Lower lobe of right lung (tissue), 2 donors: ENCODE data around the gene HECTD1. TPM values are rescaled to one million over a fixed set of nuclear protein-coding genes. Genes with fewer than 3 reads are reported as not detected.

Source experiments
- ATAC-seq, 2 donors: fragments of 200-7000 bp; cut with Tn5 transposase; one replicate each; pipeline ENCODE4 v1.9.1; 2020 to 2022; ENCODE audit warnings: mild to moderate bottlenecking in 2 of 2, moderate library complexity in 2 of 2
- DNase-seq: peaks from one replicate; pipeline ENCODE4 v3.0.0-alpha.2; 2020
- H3K27ac ChIP-seq: fragments of 200-600 bp; one replicate; pipeline ENCODE4 v1.8.0; 2022
- H3K27me3 ChIP-seq: fragments of 200-600 bp; one replicate; pipeline ENCODE4 v1.8.0; 2022; ENCODE audit warnings: low read depth
- H3K36me3 ChIP-seq: fragments of 200-600 bp; one replicate; pipeline ENCODE4 v1.8.0; 2022; ENCODE audit warnings: mild to moderate bottlenecking
- H3K4me1 ChIP-seq: fragments of 200-600 bp; one replicate; pipeline ENCODE4 v1.8.0; 2022
- H3K4me3 ChIP-seq: fragments of 200-600 bp; one replicate; pipeline ENCODE4 v1.8.0; 2022; ENCODE audit warnings: mild to moderate bottlenecking
- H3K9me3 ChIP-seq: fragments of 200-600 bp; one replicate; pipeline ENCODE4 v1.8.0; 2022
- intact Hi-C: fragments of 100-400 bp; cut with DNase I; formaldehyde crosslinking; loops from one replicate; pipeline ENCODE4 v1.11.0; 2022
- total RNA-seq: library from RNA; stranded (reverse); fragmentation: NEBNext Ultra II Directional; extraction: Animal tissue kit (Norgen Biotek cat#: 25700); gene quantifications from one replicate; pipeline ENCODE4 v1.2.1, GENCODE V29; 2021
- TF ChIP-seq, protein P1 (sequence below): fragments of 200-600 bp; IDR thresholded peaks from one replicate; pipeline ENCODE4 v1.8.0; 2022; ENCODE audit warnings: antibody characterized with exemption, mild to moderate bottlenecking
- donor health status: DM: no; HTN: yes; CAD: no; lungs with severe emphysema.

Gene HECTD1
- total RNA-seq, 1 donor from 2014 or later = 166 TPM

- no peaks in the 10 kb centered on the region for H3K9me3 ChIP-seq
- intact Hi-C loops = no loop called here
- H3K27ac ChIP-seq = no peak overlapping the region
- H3K36me3 ChIP-seq = no peaks in the 10 kb centered on the region
- no peak overlapping the region for H3K4me3 ChIP-seq
- TF ChIP-seq, protein P1, sequence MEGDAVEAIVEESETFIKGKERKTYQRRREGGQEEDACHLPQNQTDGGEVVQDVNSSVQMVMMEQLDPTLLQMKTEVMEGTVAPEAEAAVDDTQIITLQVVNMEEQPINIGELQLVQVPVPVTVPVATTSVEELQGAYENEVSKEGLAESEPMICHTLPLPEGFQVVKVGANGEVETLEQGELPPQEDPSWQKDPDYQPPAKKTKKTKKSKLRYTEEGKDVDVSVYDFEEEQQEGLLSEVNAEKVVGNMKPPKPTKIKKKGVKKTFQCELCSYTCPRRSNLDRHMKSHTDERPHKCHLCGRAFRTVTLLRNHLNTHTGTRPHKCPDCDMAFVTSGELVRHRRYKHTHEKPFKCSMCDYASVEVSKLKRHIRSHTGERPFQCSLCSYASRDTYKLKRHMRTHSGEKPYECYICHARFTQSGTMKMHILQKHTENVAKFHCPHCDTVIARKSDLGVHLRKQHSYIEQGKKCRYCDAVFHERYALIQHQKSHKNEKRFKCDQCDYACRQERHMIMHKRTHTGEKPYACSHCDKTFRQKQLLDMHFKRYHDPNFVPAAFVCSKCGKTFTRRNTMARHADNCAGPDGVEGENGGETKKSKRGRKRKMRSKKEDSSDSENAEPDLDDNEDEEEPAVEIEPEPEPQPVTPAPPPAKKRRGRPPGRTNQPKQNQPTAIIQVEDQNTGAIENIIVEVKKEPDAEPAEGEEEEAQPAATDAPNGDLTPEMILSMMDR = no peak
- DNase-seq (no peak), ATAC-seq (no peak)
- no peaks in the 10 kb centered on the region for H3K27me3 ChIP-seq
- H3K4me1 ChIP-seq = no peaks in the 10 kb centered on the region
Observed at GRCh38 chr14:31222834-31223233, 15.2 kb upstream of the HECTD1 start.

DNA sequence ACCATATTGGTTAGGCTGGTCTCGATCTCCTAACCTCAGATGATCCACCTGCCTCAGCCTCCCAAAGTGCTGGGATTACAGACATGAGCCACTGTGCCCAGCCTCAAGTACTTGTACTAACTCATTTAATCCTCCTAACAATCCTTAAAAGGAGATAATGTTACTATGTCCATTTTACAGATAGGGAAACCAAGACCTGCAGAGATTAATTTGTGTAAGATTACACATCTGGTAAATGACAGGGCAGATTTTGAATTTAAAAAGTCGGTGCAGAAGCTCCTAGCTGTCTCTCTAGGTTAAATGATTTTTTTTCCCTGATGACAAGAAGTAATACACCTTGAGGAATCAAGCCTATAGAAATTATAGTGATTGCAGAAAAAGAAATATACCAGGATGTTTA, 13.7 kb upstream of the HECTD1 start:
- Histone ChIP-seq H3K27ac (no peak overlapping the region), H3K4me1 (no peaks in the 10 kb centered on the region), H3K27me3 (no peaks in the 10 kb centered on the region), H3K4me3 (no peak overlapping the region), H3K36me3 (no peaks in the 10 kb centered on the region), H3K9me3 (no peaks in the 10 kb centered on the region)
- no peak for DNase-seq
- intact Hi-C loops = no loop called here
- TF ChIP-seq, protein P1 = no peak
- no peak for ATAC-seq

GRCh38 chr14:31219169-31219568, 11.6 kb upstream of the HECTD1 start:
- no peak for ATAC-seq
- no peak overlapping the region for H3K4me3 ChIP-seq
- H3K27ac ChIP-seq = no peak overlapping the region
- TF ChIP-seq, protein P1 = no peak
- intact Hi-C loops = no loop called here
- H3K4me1 ChIP-seq = no peaks in the 10 kb centered on the region
- no peak for DNase-seq
- no peaks in the 10 kb centered on the region for H3K9me3 ChIP-seq
- no peaks in the 10 kb centered on the region for H3K27me3 ChIP-seq
- H3K36me3 ChIP-seq = no peaks in the 10 kb centered on the region

GRCh38 chr14:31216359-31216758, 8.8 kb upstream of the HECTD1 start:
- DNase-seq (no peak), ATAC-seq (no peak)
- Histone ChIP-seq H3K4me1 (no peaks in the 10 kb centered on the region), H3K4me3 (no peak overlapping the region), H3K36me3 (no peaks in the 10 kb centered on the region), H3K27ac (no peak overlapping the region), H3K9me3 (no peaks in the 10 kb centered on the region), H3K27me3 (no peaks in the 10 kb centered on the region)
- TF ChIP-seq, protein P1 = no peak
- intact Hi-C loops = no loop called here

DNA sequence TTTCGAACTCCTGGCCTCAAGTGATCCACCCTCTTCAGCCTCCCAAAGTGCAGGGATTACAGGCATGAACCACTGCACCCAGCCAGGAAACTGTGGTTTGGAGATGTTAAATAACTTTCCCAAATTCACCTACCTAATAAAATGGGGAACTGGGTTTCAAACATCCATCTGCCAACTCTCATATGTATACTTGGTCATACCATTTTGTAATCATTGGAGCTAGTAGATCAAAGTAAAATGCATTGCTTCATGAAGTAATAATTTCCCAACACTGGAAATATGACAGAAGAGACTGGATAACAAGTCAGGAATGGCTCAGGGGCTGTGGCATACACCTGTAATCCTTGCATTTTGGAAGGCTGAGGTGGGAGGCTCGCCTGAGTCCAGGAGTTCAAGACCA, 5.3 kb upstream of the HECTD1 start:
- intact Hi-C loops = no loop called here
- no peak for ATAC-seq
- Histone ChIP-seq H3K4me1 (peaks cover 10% of the 10 kb centered on the region), H3K4me3 (no peak overlapping the region), H3K9me3 (no peaks in the 10 kb centered on the region), H3K27ac (no peak overlapping the region), H3K27me3 (no peaks in the 10 kb centered on the region), H3K36me3 (no peaks in the 10 kb centered on the region)
- TF ChIP-seq, protein P1 = no peak
- DNase-seq = no peak

DNA sequence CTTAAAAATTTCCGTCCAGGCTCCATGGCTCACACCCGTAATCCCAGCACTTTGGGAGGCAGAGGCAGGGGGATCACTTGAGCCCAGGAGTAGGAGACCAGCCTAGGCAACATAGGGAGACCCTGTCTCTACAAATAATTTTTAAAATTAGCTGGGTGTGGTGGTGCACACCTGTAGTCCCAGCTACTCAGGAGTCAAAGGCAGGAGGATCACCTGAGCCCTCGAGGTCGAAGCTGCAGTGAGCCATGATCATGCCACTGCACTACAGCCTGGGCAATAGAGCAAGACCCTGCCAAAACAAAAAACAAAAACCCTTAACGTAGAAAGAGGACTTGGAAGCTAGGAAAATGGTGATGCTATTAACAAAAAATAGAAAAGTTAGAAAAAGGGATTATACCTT, 2.0 kb upstream of the HECTD1 start:
- no peak for DNase-seq
- Histone ChIP-seq H3K4me3 (no peak overlapping the region), H3K36me3 (no peaks in the 10 kb centered on the region), H3K9me3 (no peaks in the 10 kb centered on the region), H3K4me1 (peaks cover 28% of the 10 kb centered on the region), H3K27ac (no peak overlapping the region), H3K27me3 (no peaks in the 10 kb centered on the region)
- TF ChIP-seq, protein P1 = no peak
- ATAC-seq = no peak
- intact Hi-C loops = no loop called here
